Kidney epithelial cell (primary cell): ENCODE results near the gene DPF3. TPM values are rescaled to one million over a fixed set of nuclear protein-coding genes. Genes with fewer than 3 reads are reported as not detected.

Experiments used
- DNase-seq: peaks from one replicate; pipeline ENCODE4 v3.0.0-alpha.2; 2010; ENCODE audit warnings: low read depth
- H3K27me3 ChIP-seq: 2 replicates; pipeline ENCODE4 v1.6.0; 2011; ENCODE audit warnings: low read length; ENCODE audit not compliant: control insufficient read depth, insufficient read depth
- H3K36me3 ChIP-seq: 2 replicates; pipeline ENCODE4 v1.5.1; 2011; ENCODE audit warnings: low read length; ENCODE audit not compliant: control insufficient read depth, insufficient read depth
- H3K4me3 ChIP-seq: 2 replicates; pipeline ENCODE4 v1.5.1; 2011; ENCODE audit warnings: low read depth, mild to moderate bottlenecking, control low read depth, low read length
- total RNA-seq: library from RNA; depleted of rRNA; stranded (reverse); fragments of >200 nt; gene quantifications from 2 replicates; pipeline ENCODE4 v1.2.3, GENCODE V29; 2015
- TF ChIP-seq, protein P1 (sequence below): IDR thresholded peaks from 2 replicates; pipeline ENCODE4 v1.5.1; 2011; ENCODE audit warnings: mild to moderate bottlenecking, moderate library complexity, low read length, control low read depth, inconsistent platforms; ENCODE audit not compliant: insufficient read depth, poor library complexity, severe bottlenecking

The DPF3 gene
- total RNA-seq, 1 donor from 2014 or later = 0.79 TPM

DNA sequence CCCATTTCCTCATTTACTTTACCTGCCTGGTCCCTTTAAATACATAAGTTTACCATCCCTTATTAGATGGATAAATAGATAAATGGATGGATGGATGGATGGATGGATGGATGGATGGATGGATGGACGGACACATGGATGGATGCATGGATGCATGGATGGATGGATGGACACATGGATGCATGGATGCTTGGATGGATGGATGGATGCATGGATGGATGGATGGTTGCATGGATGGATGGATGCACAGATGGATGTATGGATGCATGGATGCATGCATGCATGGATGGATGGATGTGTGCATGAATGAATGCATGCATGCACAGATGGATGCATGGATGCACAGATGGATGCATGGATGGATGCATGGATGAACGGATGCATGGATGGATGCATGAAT lies 93.6 kb downstream of the DPF3 start:
- TF ChIP-seq, protein P1, sequence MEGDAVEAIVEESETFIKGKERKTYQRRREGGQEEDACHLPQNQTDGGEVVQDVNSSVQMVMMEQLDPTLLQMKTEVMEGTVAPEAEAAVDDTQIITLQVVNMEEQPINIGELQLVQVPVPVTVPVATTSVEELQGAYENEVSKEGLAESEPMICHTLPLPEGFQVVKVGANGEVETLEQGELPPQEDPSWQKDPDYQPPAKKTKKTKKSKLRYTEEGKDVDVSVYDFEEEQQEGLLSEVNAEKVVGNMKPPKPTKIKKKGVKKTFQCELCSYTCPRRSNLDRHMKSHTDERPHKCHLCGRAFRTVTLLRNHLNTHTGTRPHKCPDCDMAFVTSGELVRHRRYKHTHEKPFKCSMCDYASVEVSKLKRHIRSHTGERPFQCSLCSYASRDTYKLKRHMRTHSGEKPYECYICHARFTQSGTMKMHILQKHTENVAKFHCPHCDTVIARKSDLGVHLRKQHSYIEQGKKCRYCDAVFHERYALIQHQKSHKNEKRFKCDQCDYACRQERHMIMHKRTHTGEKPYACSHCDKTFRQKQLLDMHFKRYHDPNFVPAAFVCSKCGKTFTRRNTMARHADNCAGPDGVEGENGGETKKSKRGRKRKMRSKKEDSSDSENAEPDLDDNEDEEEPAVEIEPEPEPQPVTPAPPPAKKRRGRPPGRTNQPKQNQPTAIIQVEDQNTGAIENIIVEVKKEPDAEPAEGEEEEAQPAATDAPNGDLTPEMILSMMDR = no peak
- DNase-seq = no peak

DNA sequence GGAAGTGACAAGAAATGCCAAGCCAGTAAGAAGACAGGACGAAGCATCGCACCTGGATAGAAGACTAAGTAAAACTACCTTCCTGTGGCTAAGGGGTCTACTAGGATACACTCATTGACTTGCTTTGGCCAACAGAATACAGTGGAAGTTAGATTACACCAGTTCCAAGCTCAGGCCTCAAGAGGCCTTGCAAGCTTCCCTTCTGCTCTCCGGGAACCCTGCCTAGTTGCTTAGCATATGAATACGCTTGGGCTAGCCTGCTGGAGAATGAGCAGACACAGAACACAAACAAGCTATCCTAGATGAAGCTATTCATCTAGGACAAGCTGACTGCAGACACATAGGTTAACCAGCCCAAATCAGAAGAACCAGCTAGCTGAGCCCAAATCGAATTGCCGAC lies 97.0 kb downstream of the DPF3 start:
- Histone ChIP-seq H3K36me3 (no peaks in the 10 kb centered on the region), H3K4me3 (no peak overlapping the region), H3K27me3 (no peaks in the 10 kb centered on the region)
- TF ChIP-seq, protein P1 = no peak
- DNase-seq = no peak

More for the DNA sequence above, 93.6 kb downstream of the DPF3 start:
- H3K4me3 ChIP-seq = no peak overlapping the region
- H3K36me3 ChIP-seq = no peaks in the 10 kb centered on the region
- no peaks in the 10 kb centered on the region for H3K27me3 ChIP-seq

DNA sequence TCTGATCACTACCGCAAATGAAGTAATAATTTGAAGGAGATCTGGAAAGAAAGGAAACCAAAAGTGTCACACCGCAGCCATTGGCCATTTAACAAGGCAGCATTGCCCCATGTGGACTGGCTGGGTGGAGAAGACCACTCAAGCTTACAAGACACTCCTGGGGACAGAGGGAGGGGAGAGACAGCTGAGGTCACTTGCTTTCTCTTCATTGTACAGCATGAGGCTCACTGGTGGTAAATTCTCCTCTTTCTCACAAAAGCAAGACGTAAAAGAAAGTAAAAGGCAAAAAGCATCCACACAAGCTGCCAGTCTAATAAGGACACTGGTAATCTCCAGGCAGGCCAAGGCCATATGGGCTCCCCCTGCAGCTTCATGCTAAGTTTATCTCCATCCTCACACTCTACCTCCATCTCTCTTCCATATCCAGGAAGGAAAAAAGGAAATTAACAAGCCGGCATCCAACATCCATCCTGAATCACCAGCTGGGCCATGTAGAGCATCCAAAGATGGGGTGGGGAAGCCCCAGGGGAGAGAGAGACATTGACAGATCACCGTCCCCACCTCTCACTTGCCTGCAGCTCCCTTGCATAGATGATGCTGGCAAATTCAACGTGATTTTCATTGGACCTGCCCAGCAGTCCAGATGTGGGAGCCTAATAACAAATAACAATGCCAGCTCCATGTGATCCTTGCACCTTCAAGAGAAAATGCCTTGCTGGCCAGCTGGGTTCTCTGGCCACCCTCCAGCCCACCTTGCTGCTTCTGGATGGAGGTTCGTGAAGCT lies 100.6 kb downstream of the DPF3 start:
- Histone ChIP-seq H3K27me3 (no peaks in the 10 kb centered on the region), H3K4me3 (no peak overlapping the region), H3K36me3 (no peaks in the 10 kb centered on the region)
- TF ChIP-seq, protein P1 = no peak
- no peak for DNase-seq

DNA sequence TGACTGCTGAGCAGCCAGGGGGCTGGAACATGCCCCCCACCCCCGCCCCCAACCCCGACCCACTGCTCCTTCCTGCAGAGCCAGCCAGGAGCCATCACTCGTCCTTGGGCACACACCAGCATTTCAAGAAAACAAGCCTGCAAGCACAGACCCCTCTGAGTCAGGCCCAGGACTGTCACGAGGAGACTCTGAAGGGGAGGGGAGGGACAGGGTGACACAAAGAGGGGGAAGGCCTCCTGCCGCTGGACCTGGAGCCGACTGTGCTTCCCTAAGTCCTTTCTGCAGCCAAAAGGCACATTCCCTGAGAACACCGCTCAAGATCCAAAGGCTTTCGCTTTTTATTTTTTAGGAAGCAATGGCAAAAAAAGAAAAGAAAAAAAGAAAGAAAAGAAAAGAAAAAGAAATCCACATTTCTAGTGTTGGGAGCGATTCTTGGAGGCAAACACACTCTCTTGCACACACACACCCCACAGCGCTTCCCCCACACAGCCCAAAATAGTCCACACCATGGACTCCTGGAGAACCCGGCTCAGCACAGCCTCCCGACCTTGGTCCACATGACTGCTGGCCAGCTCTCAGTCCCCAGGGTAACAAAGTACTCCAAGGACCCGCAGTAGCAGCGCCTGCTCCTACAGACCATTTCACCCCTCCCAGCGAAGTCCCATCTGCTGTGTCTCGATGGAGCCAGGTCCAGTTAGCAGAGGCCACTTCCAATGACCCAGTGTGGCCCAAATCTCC lies 101.7 kb downstream of the DPF3 start:
- TF ChIP-seq, protein P1 = no peak
- no peak for DNase-seq
- no peaks in the 10 kb centered on the region for H3K36me3 ChIP-seq
- H3K27me3 ChIP-seq = no peaks in the 10 kb centered on the region
- H3K4me3 ChIP-seq = no peak overlapping the region

DNA sequence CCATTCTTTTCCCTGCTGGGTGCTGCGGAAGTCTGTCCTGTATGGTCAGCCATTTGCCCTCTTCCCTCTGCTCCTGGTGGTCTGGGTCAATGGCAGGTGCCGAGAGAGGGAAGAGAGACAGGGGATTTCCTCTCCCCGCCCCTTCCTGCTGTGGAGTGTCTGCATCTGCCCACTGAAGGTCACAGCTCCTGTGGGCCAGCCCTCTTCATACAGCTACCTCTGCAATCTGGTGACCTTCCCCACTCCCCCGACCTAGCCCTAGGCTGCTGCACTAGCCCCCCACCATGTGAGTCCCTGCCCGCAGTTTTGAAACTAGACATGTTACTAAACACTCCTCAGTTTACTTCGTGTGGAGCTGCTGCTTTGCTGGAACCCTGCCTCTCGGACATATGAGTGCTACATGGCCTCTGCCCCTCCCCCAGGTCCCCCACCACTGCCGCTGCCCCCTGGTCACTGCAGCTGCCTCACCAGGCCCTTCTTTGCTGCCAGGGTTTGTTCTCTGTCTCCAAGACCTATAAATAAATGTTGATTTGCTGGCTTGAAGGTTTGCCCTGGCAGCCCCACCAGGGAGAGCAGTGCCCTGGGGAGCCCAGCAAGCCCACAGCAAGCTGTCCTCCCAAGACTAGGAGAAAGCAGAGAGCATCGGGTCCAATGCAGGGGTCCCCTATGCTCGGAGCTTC lies 102.9 kb downstream of the DPF3 start:
- TF ChIP-seq, protein P1 = no peak
- Histone ChIP-seq H3K27me3 (no peaks in the 10 kb centered on the region), H3K36me3 (no peaks in the 10 kb centered on the region), H3K4me3 (no peak overlapping the region)
- DNase-seq = no peak
